Measurements from ENCODE around the gene HCFC1R1. TPM values are rescaled to one million over a fixed set of nuclear protein-coding genes. Genes with fewer than 3 reads are reported as not detected.
A peak's percentile ranks its signal among the peaks of the same experiment; 100 is the strongest.

HCFC1R1 gene
- total and polyA plus RNA-seq, 2 of the 8 experiments (the other 6 are each of a cell fraction or from before 2014, with no cell fraction given), result 72.7 to 138 TPM

GRCh38 chr16:3044708-3045107 is 21.0 kb upstream of the HCFC1R1 start:
- Histone ChIP-seq H3K4ac (replicated peaks; ENCODE audit: insufficient read length, low read depth, low read length) (no peak overlapping the region), H4K8ac (ENCODE audit: extremely low read depth, insufficient read depth, low read length) (no peak overlapping the region), H3K23ac (ENCODE audit: insufficient read length) (no peak overlapping the region), H4K20me1 (replicated peaks in 1 of 2; ENCODE audit: control insufficient read depth in 1 of 2, insufficient read depth in 2 of 2, low read length in 2 of 2) (peaks cover 0 to 5% of the 10 kb centered on the region in 2 experiments), H2BK20ac (ENCODE audit: low read length) (no peak overlapping the region), H3K9ac (replicated peaks in 1 of 4; ENCODE audit: extremely low read depth in 1 of 4, low read depth in 3 of 4, low read length in 3 of 4) (no peak overlapping the region), H3K18ac (ENCODE audit: extremely low read depth, low read length) (no peak overlapping the region), H2BK5ac (ENCODE audit: low read depth, low read length) (no peak overlapping the region), H2BK120ac (replicated peaks; ENCODE audit: low read depth, low read length) (no peak overlapping the region), H3K4me2 (ENCODE audit: insufficient read depth in 1 of 2, low read depth in 2 of 2, low read length in 2 of 2) (peak overlapping the region in 1 of 2 experiments; percentile 84; a peak in 1 of 4 replicates), H3K56ac (replicated peaks; ENCODE audit: insufficient read length, low read depth, low read length) (no peak overlapping the region), H4K5ac (ENCODE audit: insufficient read length, low read depth, low read length) (no peak overlapping the region), H3K27me3 (replicated peaks in 1 of 4; ENCODE audit: control insufficient read depth in 3 of 4, extremely low read depth in 1 of 4, insufficient read depth in 3 of 4, low read length in 3 of 4) (peaks cover 0 to 8% (median 3%) of the 10 kb centered on the region in 4 experiments; a peak in 6 of 7 replicates), H4K91ac (replicated peaks; ENCODE audit: insufficient read length, low read length) (no peak overlapping the region), H3K27ac (ENCODE audit: low read depth, low read length) (no peak overlapping the region), H3K14ac (ENCODE audit: insufficient read length) (no peak overlapping the region), H3K79me1 (ENCODE audit: low read depth, low read length) (no peaks in the 10 kb centered on the region), H3K79me2 (ENCODE audit: control insufficient read depth in 1 of 2, insufficient read depth in 2 of 2, low read length in 2 of 2) (peaks cover 0 to 5% of the 10 kb centered on the region in 2 experiments; a peak in 1 of 4 replicates), H3K4me1 (replicated peaks in 1 of 4; ENCODE audit: control insufficient read depth in 3 of 4, insufficient read depth in 4 of 4, low read length in 3 of 4) (peaks cover 0 to 3% (median 0%) of the 10 kb centered on the region in 4 experiments; a peak in 2 of 7 replicates), H2BK15ac (ENCODE audit: low read length) (no peak overlapping the region), H2AFZ (ENCODE audit: low read length) (no peak overlapping the region), H2BK12ac (ENCODE audit: low read depth, low read length) (no peak overlapping the region), H3K9me3 (ENCODE audit: insufficient read depth in 2 of 2, low read depth in 1 of 2, low read length in 1 of 2) (no peaks in the 10 kb centered on the region), H3K4me3 (ENCODE audit: extremely low read depth in 1 of 4, insufficient read depth in 2 of 4, low read depth in 3 of 4, low read length in 4 of 4) (peak overlapping the region in 1 of 4 experiments; percentile 89; a peak in 2 of 8 replicates), H2AK5ac (ENCODE audit: low read depth, low read length) (no peak overlapping the region), H3K36me3 (ENCODE audit: control insufficient read depth in 2 of 4, insufficient read depth in 4 of 4, low read length in 3 of 4) (no peaks in the 10 kb centered on the region), H3K23me2 (ENCODE audit: low read depth, low read length) (peaks cover 4% of the 10 kb centered on the region; the same call in 1 of the 2 replicates)
- CTCF ChIA-PET (ENCODE audit: partially characterized antibody), result interaction anchor here (0.6 to 8.0 kb wide), 5 partner anchors 12 to 562 kb away, joined by 3 to 98 read pairs (median 7); no protein-coding TSS in a partner anchor
- 99% methylated on average over 6 of the region's 6 CpGs; no CpG with 5 or more reads in 1 of the 2 experiments for WGBS, 2 experiments (ENCODE audit: extremely low coverage in 1 of 2, insufficient coverage in 1 of 2, insufficient read length in 1 of 2, insufficient replicate concordance in 2 of 2, low coverage in 1 of 2, low lambda C conversion rate in 2 of 2, missing lambda C conversion rate in 1 of 2)
- POLR2A ChIA-PET (ENCODE audit: partially characterized antibody), result interaction anchor here (0.7 to 34.8 kb wide), 6 partner anchors 11 to 58 kb away, joined by 3 to 1808 read pairs (median 6); partner anchors contain the start of genes CLDN6, CLDN9, HCFC1R1 and THOC6
- FAIRE-seq (no peak), DNase-seq (ENCODE audit: low read depth in 1 of 2, low spot score in 2 of 2) (no peak)
- TF ChIP-seq TEAD4 (IDR thresholded peaks at IDR 0.05; ENCODE audit: low read depth, low read length), result no peak
- no peak for TF ChIP-seq RXRA (IDR thresholded peaks at IDR 0.05; ENCODE audit: insufficient read depth, low read depth, low read length)
- TF ChIP-seq CHD2 (IDR thresholded peaks at IDR 0.05; ENCODE audit: low read length), result no peak
- no peak for TF ChIP-seq KDM4A (IDR thresholded peaks at IDR 0.05; ENCODE audit: low read depth, low read length, severe bottlenecking)
- no peak for TF ChIP-seq RNF2 (IDR thresholded peaks at IDR 0.05; ENCODE audit: borderline replicate concordance, low read depth, low read length, missing control alignments, poor library complexity, severe bottlenecking)

Measured in H1 (cell line).